Stimulated activated CD8-positive, alpha-beta memory T cell treated with anti-CD3 and anti-CD28 coated beads, Interleukin-4, amount 100 ng/mL, for 4 hours (primary cell): ENCODE data around the gene CCDC159.
"Not testable (repeated sequence)": the region's sequence is repeated elsewhere in the genome, so short reads cannot be mapped to it uniquely, and the experiment has no call there.

Experiments used
- DNase-seq, 2 donors: peaks; one replicate each; pipeline ENCODE4 v3.0.0-alpha.2; 2020; ENCODE audit warnings: low read depth in 2 of 2, low spot score in 1 of 2

The CCDC159 gene

GRCh38 chr19:11364935-11365334 is 18.6 kb downstream of the CCDC159 start:
- DNase-seq: no peak

GRCh38 chr19:11365557-11366117 is 19.3 kb downstream of the CCDC159 start:
- no peak for DNase-seq

DNA sequence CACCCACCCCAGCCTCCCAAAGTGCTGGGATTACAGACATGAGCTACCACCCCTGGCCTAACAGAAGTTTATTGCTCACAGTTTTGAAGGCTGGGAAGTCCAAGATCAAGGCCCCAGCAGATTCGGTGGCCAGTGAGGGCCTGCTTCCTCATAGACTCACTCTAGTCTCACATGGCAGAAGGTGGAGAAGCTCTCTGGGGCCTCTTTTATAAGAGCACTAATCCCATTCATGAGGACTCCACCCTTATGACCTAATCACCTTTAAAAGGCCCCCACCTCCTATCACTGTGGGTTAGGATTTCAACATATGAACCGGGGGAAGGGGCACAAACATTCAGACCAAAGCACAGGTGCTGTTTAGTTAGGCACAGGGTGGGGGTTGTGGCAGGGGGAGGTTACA is 21.2 kb downstream of the CCDC159 start:
- DNase-seq: no peak

GRCh38 chr19:11370744-11371143 is 24.4 kb downstream of the CCDC159 start:
- DNase-seq: no peak

GRCh38 chr19:11373166-11373884 is 27.0 kb downstream of the CCDC159 start:
- DNase-seq: no peak

- DNase-seq: no peak
These were observed 27.6 kb downstream of the CCDC159 start for GRCh38 chr19:11373885-11374432.

DNA sequence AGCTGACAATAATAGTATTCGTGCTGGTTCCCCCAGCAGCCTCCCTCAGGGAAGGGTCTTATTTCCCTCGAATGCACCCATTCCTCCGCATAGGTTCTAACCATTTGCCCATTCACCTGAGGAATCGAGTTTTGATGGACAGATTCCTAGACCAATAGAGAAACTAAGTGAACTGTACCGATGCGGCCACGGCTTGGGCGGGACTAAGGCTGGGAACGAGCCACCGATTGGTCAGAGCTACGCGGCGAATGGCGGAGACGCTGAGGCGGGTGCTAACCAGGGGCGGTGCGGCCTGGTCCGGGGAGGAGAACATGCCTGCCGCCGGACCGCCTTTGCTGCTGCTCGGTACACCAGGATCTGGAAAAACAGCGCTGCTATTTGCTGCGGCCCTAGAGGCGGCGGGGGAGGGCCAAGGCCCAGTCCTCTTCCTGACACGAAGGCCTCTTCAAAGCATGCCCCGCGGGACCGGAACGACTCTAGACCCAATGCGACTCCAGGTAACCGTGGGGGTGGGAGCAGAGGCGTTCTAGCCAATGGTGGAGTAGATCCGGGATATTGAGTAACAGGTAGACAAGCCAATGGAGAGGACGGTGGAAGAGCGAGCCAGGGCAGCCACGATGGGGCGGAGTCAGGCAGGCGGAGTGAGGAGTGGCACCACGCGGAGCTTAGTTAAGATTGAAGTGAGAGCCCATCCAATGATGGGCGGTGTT is 28.3 kb downstream of the CCDC159 start, which contains the start of gene SWSAP1:
Gene SWSAP1, plus strand, starts transcription at position 234 of the 710 bp plus-strand sequence. Its CDS starts 15 bp downstream, at position 249.
- peak; percentile 92 to 95 for DNase-seq

- DNase-seq: peak; percentile 28 to 33
These were observed 29.0 kb downstream of the CCDC159 start for GRCh38 chr19:11375143-11375948.

DNA sequence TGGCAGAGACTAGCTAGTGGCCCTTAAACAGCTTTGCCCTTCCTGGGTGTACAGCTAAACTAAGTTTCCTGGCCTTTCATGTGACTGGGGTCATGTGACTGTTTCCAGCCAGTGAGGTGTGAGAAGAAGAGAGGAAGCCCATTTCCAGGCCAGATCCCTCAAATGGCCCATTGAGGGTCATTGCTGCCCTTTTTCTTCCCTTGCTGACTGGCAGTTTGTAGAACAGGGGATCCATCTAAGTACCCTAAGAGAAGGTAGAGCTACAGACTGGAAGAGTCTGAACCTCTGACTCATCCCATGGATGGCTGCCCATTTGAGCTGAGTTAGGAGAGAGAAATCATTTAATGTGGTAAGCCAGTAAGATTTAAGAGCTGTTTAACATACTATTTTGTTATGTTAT is 30.9 kb downstream of the CCDC159 start:
- DNase-seq: no peak

DNA sequence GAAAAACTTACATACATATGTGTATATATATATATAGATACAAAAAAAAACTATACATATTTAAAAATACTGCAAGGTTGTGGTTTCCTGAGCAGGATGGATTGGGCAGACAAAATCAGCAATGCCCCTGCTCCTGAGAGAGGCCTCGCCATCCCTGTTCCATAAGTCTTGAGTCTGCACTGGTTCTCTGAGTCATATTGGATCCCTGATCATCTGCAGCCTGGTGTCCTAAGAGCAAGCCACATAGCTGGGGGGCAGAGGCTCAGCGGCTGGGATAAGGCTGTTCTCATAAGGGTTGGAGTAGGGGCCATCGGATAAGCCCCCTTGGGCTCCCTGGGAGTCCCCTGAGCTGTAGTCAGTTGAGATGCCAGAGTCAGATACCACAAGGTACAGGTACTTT is 31.4 kb downstream of the CCDC159 start:
- DNase-seq: no peak

DNA sequence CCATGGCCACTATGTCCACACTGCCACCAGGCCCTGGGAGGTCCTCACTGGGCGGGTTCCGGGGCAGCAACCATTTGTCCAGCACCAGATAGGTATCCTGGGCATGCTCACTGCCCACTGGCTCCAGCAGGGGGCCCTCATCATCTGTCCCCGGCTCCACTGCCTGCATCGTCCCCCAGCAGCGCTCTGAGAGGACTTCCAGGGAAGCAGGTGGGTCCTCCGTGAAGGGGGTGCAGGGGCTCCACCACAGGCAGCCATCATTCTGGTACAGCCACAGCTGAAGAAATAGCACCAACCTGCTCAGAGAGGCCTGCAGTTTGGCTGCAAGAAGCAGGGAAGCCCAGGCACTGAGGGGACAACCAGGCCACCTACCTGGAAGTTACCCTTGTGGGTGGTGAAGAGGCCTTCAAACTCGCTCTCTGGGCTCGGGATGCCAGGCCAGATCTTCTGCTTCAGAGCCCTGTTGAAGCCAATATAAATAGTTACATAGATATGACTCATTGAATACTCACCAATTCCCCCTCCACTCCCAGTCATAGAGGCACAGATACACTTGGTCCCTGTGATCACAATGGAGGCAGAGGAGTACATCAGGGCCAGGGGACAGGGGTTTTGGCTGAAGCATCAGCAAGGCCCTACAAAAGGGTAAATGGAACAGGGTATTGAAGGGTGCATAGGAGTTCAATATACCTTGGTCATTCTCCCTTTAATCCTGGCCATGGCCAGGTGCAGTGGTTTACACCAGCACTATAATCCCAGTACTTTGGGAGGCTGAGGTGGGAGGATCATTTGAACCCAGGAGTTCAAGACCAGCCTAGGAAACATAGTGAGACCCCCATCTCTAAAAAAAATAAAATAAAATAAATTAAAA is 32.2 kb downstream of the CCDC159 start:
- no peak for DNase-seq

DNA sequence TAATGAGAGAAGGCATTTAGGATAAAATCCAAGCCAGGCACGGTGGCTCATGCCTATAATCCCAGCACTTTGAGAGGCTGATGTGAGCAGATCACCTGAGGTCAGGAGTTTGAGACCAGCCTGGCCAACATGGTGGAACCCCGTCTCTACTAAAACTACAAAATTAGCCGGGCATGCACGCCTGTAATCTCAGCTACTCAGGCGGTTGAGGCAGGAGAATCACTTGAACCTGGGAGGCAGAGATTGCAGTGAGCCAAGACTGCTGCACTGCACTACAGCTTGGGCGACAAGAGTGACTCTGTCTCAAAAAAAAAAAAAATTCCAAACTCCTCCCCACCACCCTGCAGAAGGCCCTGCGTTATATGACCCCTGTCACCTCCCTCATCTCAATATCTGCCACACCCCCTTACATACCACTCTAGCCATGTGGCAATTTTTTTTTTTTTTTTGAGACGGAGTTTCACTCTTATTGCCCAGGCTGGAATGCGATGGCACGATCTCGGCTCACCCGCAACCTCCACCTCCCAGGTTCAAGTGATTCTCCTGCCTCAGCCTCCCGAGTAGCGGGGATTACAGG is 33.0 kb downstream of the CCDC159 start:
- not testable (repeated sequence) for DNase-seq

DNA sequence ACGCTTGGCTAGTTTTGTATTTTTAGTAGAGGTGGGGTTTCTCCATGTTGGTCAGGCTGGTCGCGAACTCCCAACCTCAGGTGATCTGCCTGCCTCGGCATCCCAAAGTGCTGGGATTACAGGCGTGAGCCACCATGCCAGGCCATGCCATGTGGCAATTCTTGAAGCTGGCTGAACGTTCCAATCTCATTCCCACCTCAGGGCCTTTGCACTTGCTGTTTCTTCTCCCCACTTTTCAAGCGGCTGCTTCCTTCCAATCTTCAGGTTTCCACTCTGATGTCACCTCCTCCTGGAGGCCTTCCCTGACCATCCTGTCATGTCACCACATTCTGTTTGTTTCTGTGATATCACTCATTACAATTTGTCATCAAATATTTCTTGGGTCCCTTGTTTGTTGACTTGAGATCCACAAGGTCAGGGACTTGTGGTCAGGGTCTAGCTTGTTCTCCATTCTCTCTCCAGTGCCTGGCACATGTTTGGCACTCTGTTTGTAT is 33.6 kb downstream of the CCDC159 start:
- no peak for DNase-seq

GRCh38 chr19:11380653-11381537 is 34.6 kb downstream of the CCDC159 start:
- DNase-seq: peak; percentile 86 to 91

GRCh38 chr19:11382898-11383705 is 36.8 kb downstream of the CCDC159 start:
- DNase-seq: no peak

DNA sequence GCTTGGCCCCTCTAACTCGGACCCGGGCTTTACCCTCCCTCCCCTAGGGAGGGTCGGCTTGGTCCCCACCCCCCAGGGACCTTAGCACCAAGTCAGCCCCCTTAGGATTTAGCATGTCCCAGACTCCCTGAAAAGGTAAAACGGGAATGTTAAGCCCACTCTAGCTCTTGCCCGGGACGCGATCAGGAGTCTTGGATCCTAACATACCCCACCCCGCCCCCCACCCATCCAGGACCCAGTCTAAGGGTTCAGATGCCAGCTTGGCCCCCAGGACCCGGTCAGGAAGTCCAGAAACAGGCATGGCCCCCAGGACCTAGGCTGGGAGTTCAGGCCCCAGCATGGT is 37.4 kb downstream of the CCDC159 start:
- DNase-seq: no peak

- no peak for DNase-seq
These were observed 38.4 kb downstream of the CCDC159 start for GRCh38 chr19:11384778-11385129.
